A673 (cell line): ENCODE measurements around the gene ENTR1. TPM values are rescaled to one million over a fixed set of nuclear protein-coding genes. Genes with fewer than 3 reads are reported as not detected.

Experiments
- BruUV-seq: library from RNA; stranded (reverse); fragments of 400-500 nt; replicated peaks from 2 replicates; lab custom pipeline; 2021; lab: Mats Ljungman, UMichigan
- CTCF ChIA-PET: fragments of 300-600 bp; sonication (Branson Sonifier 250); formaldehyde crosslinking; loops from one replicate; lab custom pipeline; 2022; ENCODE audit warnings: antibody characterized with exemption; lab: Charles Lee
- POLR2A ChIA-PET: fragments of 300-600 bp; sonication (Branson Sonifier 250); formaldehyde crosslinking; loops from one replicate; lab custom pipeline; 2022; ENCODE audit warnings: antibody characterized with exemption; ENCODE audit not compliant: low non-redundant PET; lab: Charles Lee
- DNase-seq: peaks from one replicate; pipeline ENCODE4 v3.0.0-alpha.2; 2015; ENCODE audit warnings: low spot score
- H3K27ac ChIP-seq: fragments of 200-600 bp; sonication (generic); 2 replicates; pipeline ENCODE4 v1.5.1; 2016; ENCODE audit warnings: mixed run types, low read depth, mild to moderate bottlenecking, mixed read lengths, antibody characterized with exemption, low read length; ENCODE audit not compliant: poor library complexity, severe bottlenecking
- H3K27me3 ChIP-seq: fragments of 200-600 bp; sonication (generic); replicated peaks from 2 replicates; pipeline ENCODE4 v1.6.1; 2017; ENCODE audit warnings: mixed run types, low read depth, mild to moderate bottlenecking, mixed read lengths, antibody characterized with exemption, low read length; ENCODE audit not compliant: insufficient read depth, poor library complexity
- H3K36me3 ChIP-seq: fragments of 200-600 bp; sonication (generic); 2 replicates; pipeline ENCODE4 v1.6.1; 2016; ENCODE audit warnings: mixed run types, mild to moderate bottlenecking, mixed read lengths, antibody characterized with exemption, low read length; ENCODE audit not compliant: insufficient read depth, poor library complexity, severe bottlenecking
- H3K4me1 ChIP-seq: fragments of 200-600 bp; sonication (generic); 2 replicates; pipeline ENCODE4 v1.6.1; 2017; ENCODE audit warnings: mixed run types, mild to moderate bottlenecking, mixed read lengths, antibody characterized with exemption, low read length; ENCODE audit not compliant: insufficient read depth, poor library complexity, severe bottlenecking
- H3K4me3 ChIP-seq: fragments of 200-600 bp; sonication (generic); 2 replicates; pipeline ENCODE4 v1.5.1; 2016; ENCODE audit warnings: low read depth, mixed run types, mild to moderate bottlenecking, mixed read lengths, low read length; ENCODE audit not compliant: poor library complexity, severe bottlenecking
- H3K9me3 ChIP-seq: fragments of 200-600 bp; sonication (generic); 2 replicates; pipeline ENCODE4 v1.6.1; 2016; ENCODE audit warnings: mixed run types, low read depth, mild to moderate bottlenecking, mixed read lengths, antibody characterized with exemption, low read length; ENCODE audit not compliant: poor library complexity, severe bottlenecking
- EZH2 ChIP-seq: fragments of 200-600 bp; sonication (generic); IDR thresholded peaks from 2 replicates; pipeline ENCODE4 v1.6.1; 2017; ENCODE audit warnings: borderline replicate concordance, low read depth, mild to moderate bottlenecking, mixed read lengths, antibody characterized with exemption, low read length; ENCODE audit not compliant: poor library complexity, severe bottlenecking
- intact Hi-C: fragments of 100-400 bp; cut with micrococcal nuclease; formaldehyde crosslinking; loops from one replicate; pipeline ENCODE4 v1.10.0; 2022; ENCODE audit not compliant: unreplicated experiment
- total RNA-seq: library from RNA; stranded (reverse); gene quantifications from 2 replicates; pipeline ENCODE4 v1.2.3, GENCODE V29; 2021
- TF ChIP-seq, protein P1 (sequence below): fragments of 300-800, 200-600 bp; sonication (generic); conservative IDR thresholded peaks from 2 replicates; pipeline ENCODE4 v1.5.1; 2017; ENCODE audit warnings: low read depth, mild to moderate bottlenecking, antibody characterized with exemption, low read length, moderate library complexity, mixed read lengths

ENTR1 gene
- total RNA-seq, 1 experiment from 2014 or later = 146 TPM

GRCh38 chr9:136430588-136431234 is 20.3 kb upstream of the ENTR1 start:
- Histone ChIP-seq H3K4me3 (no peak overlapping the region), H3K4me1 (peaks cover 5% of the 10 kb centered on the region), H3K36me3 (peaks cover 29% of the 10 kb centered on the region), H3K27me3 (no peaks in the 10 kb centered on the region), H3K9me3 (no peaks in the 10 kb centered on the region), H3K27ac (no peak overlapping the region)
- POLR2A ChIA-PET = no interaction called here
- intact Hi-C loops = no loop called here
- DNase-seq = no peak
- CTCF ChIA-PET = interaction anchor here (1.5 kb wide), 1 partner anchor 30 kb away, joined by 3 read pairs; no protein-coding TSS in a partner anchor
- no TSS peak for BruUV-seq
- TF ChIP-seq, protein P1, sequence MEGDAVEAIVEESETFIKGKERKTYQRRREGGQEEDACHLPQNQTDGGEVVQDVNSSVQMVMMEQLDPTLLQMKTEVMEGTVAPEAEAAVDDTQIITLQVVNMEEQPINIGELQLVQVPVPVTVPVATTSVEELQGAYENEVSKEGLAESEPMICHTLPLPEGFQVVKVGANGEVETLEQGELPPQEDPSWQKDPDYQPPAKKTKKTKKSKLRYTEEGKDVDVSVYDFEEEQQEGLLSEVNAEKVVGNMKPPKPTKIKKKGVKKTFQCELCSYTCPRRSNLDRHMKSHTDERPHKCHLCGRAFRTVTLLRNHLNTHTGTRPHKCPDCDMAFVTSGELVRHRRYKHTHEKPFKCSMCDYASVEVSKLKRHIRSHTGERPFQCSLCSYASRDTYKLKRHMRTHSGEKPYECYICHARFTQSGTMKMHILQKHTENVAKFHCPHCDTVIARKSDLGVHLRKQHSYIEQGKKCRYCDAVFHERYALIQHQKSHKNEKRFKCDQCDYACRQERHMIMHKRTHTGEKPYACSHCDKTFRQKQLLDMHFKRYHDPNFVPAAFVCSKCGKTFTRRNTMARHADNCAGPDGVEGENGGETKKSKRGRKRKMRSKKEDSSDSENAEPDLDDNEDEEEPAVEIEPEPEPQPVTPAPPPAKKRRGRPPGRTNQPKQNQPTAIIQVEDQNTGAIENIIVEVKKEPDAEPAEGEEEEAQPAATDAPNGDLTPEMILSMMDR = no peak
- no peak for TF ChIP-seq EZH2

DNA sequence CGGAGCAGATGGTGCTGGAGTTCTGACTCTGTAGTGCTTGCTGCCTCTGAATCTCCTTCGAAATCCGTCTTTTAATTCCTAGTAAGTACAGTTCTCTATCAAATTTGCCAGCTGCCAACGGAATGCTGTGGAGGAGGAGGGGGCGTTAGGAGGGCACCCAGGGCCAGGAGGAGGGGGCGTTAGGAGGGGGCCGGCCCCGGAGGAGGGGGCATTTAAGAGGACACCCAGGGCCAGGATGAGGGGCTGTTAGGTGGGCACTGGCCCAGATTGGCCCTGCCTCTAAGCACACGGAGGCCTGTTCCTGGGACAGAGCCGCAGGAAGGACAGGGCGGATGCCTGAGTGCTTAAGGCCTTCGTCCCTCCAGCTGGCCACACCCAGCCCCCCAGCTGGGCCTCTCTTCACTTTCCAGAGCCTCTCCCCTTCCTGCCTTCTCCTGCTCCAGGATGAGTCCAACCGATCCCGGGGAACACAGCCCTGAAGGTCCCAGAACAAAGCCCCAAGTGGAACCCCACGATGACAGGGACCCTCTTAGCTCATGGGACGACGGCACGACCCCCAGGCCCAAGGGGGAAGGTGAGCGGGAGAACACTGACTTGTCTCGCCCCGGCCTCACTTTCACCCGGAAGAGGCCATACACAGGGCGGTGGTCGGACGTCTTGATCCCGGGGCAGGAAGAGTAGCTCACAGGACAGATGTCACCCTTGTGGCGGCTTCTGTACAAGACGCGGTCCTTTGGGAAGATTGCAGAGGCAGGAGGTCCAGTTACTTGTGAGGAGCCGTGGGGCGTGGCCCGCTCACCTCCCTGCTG is 19.5 kb upstream of the ENTR1 start:
- Histone ChIP-seq H3K4me1 (peaks cover 5% of the 10 kb centered on the region), H3K9me3 (no peaks in the 10 kb centered on the region), H3K36me3 (peaks cover 27% of the 10 kb centered on the region), H3K27ac (no peak overlapping the region), H3K27me3 (no peaks in the 10 kb centered on the region), H3K4me3 (no peak overlapping the region)
- CTCF ChIA-PET = interaction anchor here (1.5 kb wide), 1 partner anchor 29 kb away, joined by 3 read pairs; no protein-coding TSS in a partner anchor
- POLR2A ChIA-PET = interaction anchor here (0.6 kb wide), 1 partner anchor 494 kb away, joined by 4 read pairs; no protein-coding TSS in a partner anchor
- TF ChIP-seq EZH2 = no peak
- TF ChIP-seq, protein P1 = no peak
- DNase-seq = no peak
- intact Hi-C loops = no loop called here
- BruUV-seq = no TSS peak

GRCh38 chr9:136429075-136429628 is 18.7 kb upstream of the ENTR1 start:
- TF ChIP-seq, protein P1 = no peak
- TF ChIP-seq EZH2 = no peak
- CTCF ChIA-PET = no interaction called here

More at GRCh38 chr9:136429075-136429628, 18.7 kb upstream of the ENTR1 start:
- BruUV-seq = TSS peak; percentile 55
- Histone ChIP-seq H3K27me3 (no peaks in the 10 kb centered on the region), H3K4me3 (no peak overlapping the region), H3K27ac (no peak overlapping the region), H3K36me3 (peaks cover 32% of the 10 kb centered on the region), H3K9me3 (no peaks in the 10 kb centered on the region), H3K4me1 (peaks cover 5% of the 10 kb centered on the region)
- POLR2A ChIA-PET = no interaction called here
- intact Hi-C loops = no loop called here
- DNase-seq = no peak
